GM20431 (cell line): ENCODE data around the gene VPS13C.
"Not testable (repeated sequence)": the region's sequence is repeated elsewhere in the genome, so short reads cannot be mapped to it uniquely, and the experiment has no call there.

ENCODE experiments used
- in situ Hi-C: fragments of 300-500 bp; cut with MseI, MboI; formaldehyde crosslinking; loops from one replicate; pipeline ENCODE4 v1.15.0; 2020; ENCODE audit warnings: low sequenced_read_pairs; ENCODE audit not compliant: unreplicated experiment

VPS13C gene

GRCh38 chr15:62051166-62051565, 9.1 kb downstream of the VPS13C start:
- in situ Hi-C loops = no loop called here

- in situ Hi-C loops = no loop called here
Measured at GRCh38 chr15:62050115-62050514, 10.1 kb downstream of the VPS13C start.

- in situ Hi-C loops = not testable (repeated sequence)
Measured at GRCh38 chr15:62048254-62048653, 12.0 kb downstream of the VPS13C start.

GRCh38 chr15:62047282-62047827, 12.9 kb downstream of the VPS13C start:
- in situ Hi-C loops = no loop called here

GRCh38 chr15:62046078-62046743, 14.0 kb downstream of the VPS13C start:
- in situ Hi-C loops = no loop called here

GRCh38 chr15:62035256-62035924, 24.9 kb downstream of the VPS13C start:
- in situ Hi-C loops = no loop called here

GRCh38 chr15:62027916-62028315, 32.3 kb downstream of the VPS13C start:
- in situ Hi-C loops = no loop called here

- in situ Hi-C loops = no loop called here
Measured at GRCh38 chr15:62027263-62027565, 33.0 kb downstream of the VPS13C start.

GRCh38 chr15:62026487-62027262, 33.6 kb downstream of the VPS13C start:
- in situ Hi-C loops = no loop called here

GRCh38 chr15:62021991-62022600, 38.2 kb downstream of the VPS13C start:
- in situ Hi-C loops = no loop called here

GRCh38 chr15:62020576-62021160, 39.6 kb downstream of the VPS13C start:
- in situ Hi-C loops = no loop called here

GRCh38 chr15:62005354-62005753, 54.9 kb downstream of the VPS13C start:
- in situ Hi-C loops = not testable (repeated sequence)

- in situ Hi-C loops = no loop called here
Measured at GRCh38 chr15:61997786-61998185, 62.5 kb downstream of the VPS13C start.

- in situ Hi-C loops = no loop called here
Measured at GRCh38 chr15:61996056-61996635, 64.1 kb downstream of the VPS13C start.

GRCh38 chr15:61994216-61994615, 66.0 kb downstream of the VPS13C start:
- in situ Hi-C loops = no loop called here

GRCh38 chr15:61992518-61992917, 67.7 kb downstream of the VPS13C start:
- in situ Hi-C loops = no loop called here

GRCh38 chr15:61989667-61990066, 70.6 kb downstream of the VPS13C start:
- in situ Hi-C loops = no loop called here

- in situ Hi-C loops = no loop called here
Measured at GRCh38 chr15:61987824-61988223, 72.4 kb downstream of the VPS13C start.

GRCh38 chr15:61983081-61983480, 77.2 kb downstream of the VPS13C start:
- in situ Hi-C loops = no loop called here

GRCh38 chr15:61978225-61978624, 82.0 kb downstream of the VPS13C start:
- in situ Hi-C loops = no loop called here
